T-cell (primary cell): ENCODE measurements around the gene KRTAP4-8. TPM values are rescaled to one million over a fixed set of nuclear protein-coding genes. Genes with fewer than 3 reads are reported as not detected.
"Not testable (repeated sequence)": the region's sequence is repeated elsewhere in the genome, so short reads cannot be mapped to it uniquely, and the experiment has no call there.

Experiments used
- ATAC-seq, 4 experiments: fragments of 200-7000 bp in 3 of 4; fragments of 150-1000 bp in 1 of 4; cut with Tn5 transposase; replicated peaks in 1 of 4; 1 replicate in 3 of 4; 2 replicates in 1 of 4; pipeline ENCODE4 v1.10.0; 2021; ENCODE audit warnings: moderate library complexity in 3 of 4, mild to moderate bottlenecking in 2 of 4, moderate number of reproducible peaks in 1 of 4
- CTCF ChIA-PET, 2 donors: fragments of 300-600 bp; sonication (Branson Sonifier 250); formaldehyde crosslinking; loops; one replicate each; lab custom pipeline; 2022; ENCODE audit warnings: antibody characterized with exemption in 2 of 2; lab: Charles Lee
- POLR2A ChIA-PET, 2 donors: fragments of 300-600 bp; sonication (Branson Sonifier 250); formaldehyde crosslinking; loops; one replicate each; lab custom pipeline; 2022; ENCODE audit warnings: antibody characterized with exemption in 2 of 2; lab: Charles Lee
- DNase-seq, 35 experiments: peaks; one replicate each; pipeline versions ENCODE4 v3.0.0 to v3.0.0-alpha.2; 2013 to 2023
- H3K27ac ChIP-seq: one replicate; pipeline ENCODE4 v1.5.1; 2013; ENCODE audit warnings: low read length
- H3K27me3 ChIP-seq, 2 experiments: replicated peaks in 1 of 2; 1 replicate in 1 of 2; 2 replicates in 1 of 2; pipeline versions ENCODE4 v1.6.1 to v1.7.0; 2013; ENCODE audit warnings: low read length in 1 of 2, mixed read lengths in 1 of 2; ENCODE audit not compliant: control insufficient read depth in 2 of 2, insufficient read depth in 2 of 2; ENCODE audit errors: extremely low read depth in 1 of 2
- H3K36me3 ChIP-seq, 2 donors: 1 replicate in 1 of 2; 2 replicates in 1 of 2; pipeline versions ENCODE4 v1.6.1 to v1.7.0; 2013; ENCODE audit warnings: low read length in 1 of 2; ENCODE audit not compliant: control insufficient read depth in 2 of 2, insufficient read depth in 1 of 2; ENCODE audit errors: extremely low read depth in 1 of 2
- H3K4me1 ChIP-seq, 2 experiments: 1 replicate in 1 of 2; 2 replicates in 1 of 2; pipeline versions ENCODE4 v1.6.1 to v1.7.0; 2013; ENCODE audit warnings: low read length in 2 of 2, mixed read lengths in 1 of 2; ENCODE audit not compliant: insufficient read depth in 2 of 2, control insufficient read depth in 1 of 2; ENCODE audit errors: extremely low read depth in 1 of 2
- H3K4me3 ChIP-seq, 2 donors: 1 replicate in 1 of 2; 2 replicates in 1 of 2; pipeline versions ENCODE4 v1.5.1 to v1.7.0; 2013; ENCODE audit warnings: mild to moderate bottlenecking in 2 of 2, low read length in 1 of 2, moderate library complexity in 1 of 2; ENCODE audit not compliant: control insufficient read depth in 1 of 2; ENCODE audit errors: extremely low read depth in 1 of 2
- H3K9me3 ChIP-seq: 2 replicates; pipeline ENCODE4 v1.7.0; 2013
- H3K27ac Mint-ChIP-seq, 2 donors: one replicate each; pipeline ENCODE4 v1.8.0; 2020 to 2021; ENCODE audit warnings: mild to moderate bottlenecking in 2 of 2, mixed read lengths in 2 of 2
- H3K27me3 Mint-ChIP-seq, 2 donors: one replicate each; pipeline ENCODE4 v1.8.0; 2021 to 2022; ENCODE audit warnings: mixed read lengths in 2 of 2
- H3K36me3 Mint-ChIP-seq: one replicate; pipeline ENCODE4 v1.8.0; 2021; ENCODE audit warnings: mixed read lengths
- H3K4me1 Mint-ChIP-seq, 3 donors: one replicate each; pipeline ENCODE4 v1.8.0; 2020 to 2022; ENCODE audit warnings: mixed read lengths in 3 of 3, mild to moderate bottlenecking in 1 of 3
- H3K4me3 Mint-ChIP-seq, 3 donors: one replicate each; pipeline ENCODE4 v1.8.0; 2020 to 2022; ENCODE audit warnings: mild to moderate bottlenecking in 3 of 3, mixed read lengths in 3 of 3, moderate library complexity in 3 of 3
- H3K9me3 Mint-ChIP-seq, 3 donors: one replicate each; pipeline ENCODE4 v1.8.0; 2020 to 2022; ENCODE audit warnings: mixed read lengths in 3 of 3
- WGBS: methylation state at CpG from one replicate; pipeline ENCODE4 v1.1.5; 2013; ENCODE audit warnings: missing lambda C conversion rate; ENCODE audit not compliant: insufficient coverage; 5-methylcytosine and 5-hydroxymethylcytosine counted together
- total RNA-seq, 35 experiments: library from RNA in 6 of 35; stranded (reverse) in 6 of 35; fragments of 120-200 nt in 1 of 35; gene quantifications; one replicate each; pipeline versions ENCODE4 v1.2.1 to v1.2.4 and lab custom pipeline; 2013 to 2026

KRTAP4-8 gene
- total RNA-seq, 5 donors from 2014 or later (not counting 1 experiment from before 2014, with no cell fraction given) = not detected

GRCh38 chr17:41060052-41060604 is 37.8 kb downstream of the KRTAP4-8 start, which contains the start of gene KRTAP2-3:
KRTAP2-3 (minus strand) TSS chr17:41060114; CDS start chr17:41060050, 64 bp downstream.
- no peak within 1 kb of the TSS for H3K4me3 ChIP-seq
- peaks cover 7 to 8% of the 10 kb centered on the region in 2 experiments for H3K27me3 ChIP-seq
- H3K27ac ChIP-seq = no peak within 1 kb of the TSS
- DNase-seq (no peak), ATAC-seq (no peak)
- no peaks in the 10 kb centered on the region for H3K9me3 ChIP-seq
- Mint-ChIP-seq H3K36me3 (no peaks in the 10 kb centered on the region), H3K27me3 (peaks cover 41 to 53% of the 10 kb centered on the region in 2 donors), H3K27ac (no peak within 1 kb of the TSS), H3K4me3 (no peak within 1 kb of the TSS), H3K9me3 (peaks cover 0 to 3% (median 0%) of the 10 kb centered on the region in 3 donors), H3K4me1 (peaks cover 0 to 4% (median 0%) of the 10 kb centered on the region in 3 donors)
- ChIA-PET POLR2A (interaction anchor here in 1 of 2 donors (0.7 kb wide), 1 partner anchor 10 kb away, joined by 4 read pairs; no protein-coding TSS in a partner anchor), CTCF (no interaction called here)
- WGBS = 71% methylated on average over 4 of the region's 6 CpGs
- H3K36me3 ChIP-seq = no peaks in the 10 kb centered on the region
- H3K4me1 ChIP-seq = no peaks in the 10 kb centered on the region

GRCh38 chr17:41059276-41060051 is 38.5 kb downstream of the KRTAP4-8 start:
- H3K27me3 ChIP-seq, ATAC-seq, H3K4me1 Mint-ChIP-seq, H3K9me3 Mint-ChIP-seq, H3K4me1 ChIP-seq, H3K4me3 ChIP-seq, H3K36me3 ChIP-seq, CTCF ChIA-PET, H3K27ac ChIP-seq, H3K27ac Mint-ChIP-seq, DNase-seq, H3K4me3 Mint-ChIP-seq, H3K9me3 ChIP-seq, H3K36me3 Mint-ChIP-seq: not testable (repeated sequence)
- WGBS = 70% methylated on average over 7 of the region's 31 CpGs
- H3K27me3 Mint-ChIP-seq = peaks cover 42 to 54% of the 10 kb centered on the region in 2 donors
- POLR2A ChIA-PET = interaction anchor here (0.6 to 0.7 kb wide), 2 partner anchors 351 to 1382 kb away, joined by 3 read pairs; no protein-coding TSS in a partner anchor

GRCh38 chr17:41058741-41059140 is 39.2 kb downstream of the KRTAP4-8 start:
- ATAC-seq = no peak
- H3K27ac ChIP-seq = no peak overlapping the region
- Mint-ChIP-seq H3K4me3 (no peak overlapping the region), H3K4me1 (peaks cover 0 to 4% (median 0%) of the 10 kb centered on the region in 3 donors), H3K27me3 (peaks cover 41 to 58% of the 10 kb centered on the region in 2 donors), H3K36me3 (no peaks in the 10 kb centered on the region), H3K27ac (no peak overlapping the region), H3K9me3 (peaks cover 0 to 3% (median 0%) of the 10 kb centered on the region in 3 donors)
- CTCF ChIA-PET = no interaction called here
- peaks cover 7 to 8% of the 10 kb centered on the region in 2 experiments for H3K27me3 ChIP-seq
- no peaks in the 10 kb centered on the region for H3K4me1 ChIP-seq
- no CpG with 5 or more reads among the region's 5 CpGs for WGBS
- no peak for DNase-seq
- POLR2A ChIA-PET = interaction anchor here (0.6 to 0.7 kb wide), 2 partner anchors 350 to 1381 kb away, joined by 3 read pairs; no protein-coding TSS in a partner anchor
- no peaks in the 10 kb centered on the region for H3K9me3 ChIP-seq
- H3K4me3 ChIP-seq = no peak overlapping the region
- H3K36me3 ChIP-seq = no peaks in the 10 kb centered on the region

- no peak overlapping the region for H3K27ac ChIP-seq
- Mint-ChIP-seq H3K27ac (no peak overlapping the region), H3K36me3 (no peaks in the 10 kb centered on the region), H3K9me3 (peaks cover 0 to 3% (median 0%) of the 10 kb centered on the region in 3 donors), H3K4me3 (no peak overlapping the region), H3K27me3 (peaks cover 41 to 58% of the 10 kb centered on the region in 2 donors), H3K4me1 (peaks cover 0 to 4% (median 0%) of the 10 kb centered on the region in 3 donors)
- H3K36me3 ChIP-seq = no peaks in the 10 kb centered on the region
- no peak overlapping the region for H3K4me3 ChIP-seq
- POLR2A ChIA-PET = no interaction called here
- no peak for DNase-seq
- CTCF ChIA-PET = no interaction called here
- no peak for ATAC-seq
- no peaks in the 10 kb centered on the region for H3K4me1 ChIP-seq
- peaks cover 7 to 8% of the 10 kb centered on the region in 2 experiments for H3K27me3 ChIP-seq
- H3K9me3 ChIP-seq = no peaks in the 10 kb centered on the region
- WGBS = no CpG with 5 or more reads among the region's 1 CpG
Measured at GRCh38 chr17:41057547-41057946, 40.4 kb downstream of the KRTAP4-8 start.

GRCh38 chr17:41055130-41055529 is 42.8 kb downstream of the KRTAP4-8 start, which contains the start of gene KRTAP2-2:
KRTAP2-2 (minus strand) TSS chr17:41055230; CDS start chr17:41055211, 19 bp downstream.
- H3K27me3 ChIP-seq, H3K9me3 ChIP-seq, H3K4me3 ChIP-seq, H3K9me3 Mint-ChIP-seq, H3K27ac ChIP-seq, H3K36me3 Mint-ChIP-seq, H3K4me1 Mint-ChIP-seq, H3K36me3 ChIP-seq, H3K4me3 Mint-ChIP-seq, CTCF ChIA-PET, DNase-seq, ATAC-seq, H3K27ac Mint-ChIP-seq, POLR2A ChIA-PET, H3K4me1 ChIP-seq: not testable (repeated sequence)
- WGBS = no CpG with 5 or more reads among the region's 6 CpGs
- peaks cover 28 to 50% of the 10 kb centered on the region in 2 donors for H3K27me3 Mint-ChIP-seq

- H3K4me1 Mint-ChIP-seq, H3K36me3 ChIP-seq, POLR2A ChIA-PET, H3K4me3 ChIP-seq, H3K27ac Mint-ChIP-seq, CTCF ChIA-PET, ATAC-seq, H3K36me3 Mint-ChIP-seq, H3K9me3 ChIP-seq, H3K9me3 Mint-ChIP-seq, H3K4me3 Mint-ChIP-seq, H3K27me3 ChIP-seq, H3K4me1 ChIP-seq, H3K27ac ChIP-seq, DNase-seq: not testable (repeated sequence)
- 71% methylated on average over 5 of the region's 9 CpGs for WGBS
- H3K27me3 Mint-ChIP-seq = peaks cover 27 to 51% of the 10 kb centered on the region in 2 donors
Measured at GRCh38 chr17:41054556-41054955, 43.4 kb downstream of the KRTAP4-8 start.
